Upper lobe of right lung (tissue), 1 donor: ENCODE data around the gene ZNF524. TPM values are rescaled to one million over a fixed set of nuclear protein-coding genes. Genes with fewer than 3 reads are reported as not detected.

Source experiments
- ATAC-seq: fragments of 200-7000 bp; cut with Tn5 transposase; one replicate; pipeline ENCODE4 v1.9.1; 2020; ENCODE audit warnings: mild to moderate bottlenecking, moderate library complexity
- DNase-seq: peaks from one replicate; pipeline ENCODE4 v3.0.0-alpha.2; 2020
- H3K27ac ChIP-seq: fragments of 200-600 bp; one replicate; pipeline ENCODE4 v1.8.0; 2022
- H3K27me3 ChIP-seq: fragments of 200-600 bp; one replicate; pipeline ENCODE4 v1.8.0; 2022; ENCODE audit warnings: mild to moderate bottlenecking
- H3K36me3 ChIP-seq: fragments of 200-600 bp; one replicate; pipeline ENCODE4 v1.8.0; 2022
- H3K4me1 ChIP-seq: fragments of 200-600 bp; one replicate; pipeline ENCODE4 v1.8.0; 2022
- H3K4me3 ChIP-seq: fragments of 200-600 bp; one replicate; pipeline ENCODE4 v1.8.0; 2022; ENCODE audit warnings: mild to moderate bottlenecking
- H3K9me3 ChIP-seq: fragments of 200-600 bp; one replicate; pipeline ENCODE4 v1.8.0; 2022
- intact Hi-C: fragments of 100-400 bp; cut with DNase I; formaldehyde crosslinking; loops from one replicate; pipeline ENCODE4 v1.11.0; 2022
- total RNA-seq: library from RNA; stranded (reverse); fragmentation: NEBNext Ultra II Directional; extraction: Animal tissue kit (Norgen Biotek cat#: 25700); gene quantifications from one replicate; pipeline ENCODE4 v1.2.1, GENCODE V29; 2021
- TF ChIP-seq, protein P1 (sequence below): fragments of 200-600 bp; IDR thresholded peaks from one replicate; pipeline ENCODE4 v1.8.0; 2022; ENCODE audit warnings: antibody characterized with exemption
- donor health status: DM: no; HTN: yes; CAD: no; lungs with severe emphysema.

ZNF524 gene
- total RNA-seq, 1 donor from 2014 or later, result 28.6 TPM

DNA sequence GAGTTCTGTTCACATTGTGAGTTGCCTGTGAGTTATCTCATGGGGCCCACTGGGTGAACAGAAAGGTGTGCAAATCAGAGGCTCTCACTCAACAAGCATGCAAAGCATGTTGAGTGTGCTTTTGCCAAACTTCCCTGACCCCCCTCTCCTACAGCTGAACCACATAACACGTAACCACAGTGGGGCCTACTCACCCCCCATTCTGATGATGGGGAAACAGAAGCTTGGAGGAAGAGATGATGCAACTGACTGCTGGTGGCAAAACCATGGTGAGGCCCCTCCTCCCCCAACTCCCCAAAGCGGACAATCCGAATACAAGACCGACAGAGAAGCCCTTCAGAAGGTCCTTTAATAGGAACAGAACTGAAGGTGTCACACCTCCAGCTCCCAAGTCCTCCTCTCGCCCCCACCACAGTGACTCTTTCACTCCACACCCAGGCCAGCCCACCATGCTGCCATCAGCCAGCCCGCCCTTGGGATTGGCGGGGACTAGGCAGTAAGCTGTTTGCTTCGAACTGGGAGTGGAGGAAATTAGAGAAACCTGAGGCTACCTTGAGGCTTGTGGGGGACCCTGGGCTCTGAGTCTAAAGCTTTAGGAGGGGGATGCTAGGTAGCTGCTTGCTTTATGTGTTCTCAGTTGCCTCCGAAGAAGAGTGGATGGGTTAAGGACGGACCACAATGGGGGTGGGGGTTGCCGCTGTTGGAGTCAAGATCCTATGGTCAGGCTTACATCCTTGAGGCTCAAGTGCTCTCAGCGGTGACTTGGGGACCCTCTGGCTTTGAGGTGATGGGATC is 20.5 kb downstream of the ZNF524 start:
- Histone ChIP-seq H3K4me1 (peaks cover 30% of the 10 kb centered on the region), H3K27me3 (no peaks in the 10 kb centered on the region), H3K9me3 (no peaks in the 10 kb centered on the region), H3K27ac (peak overlapping the region; percentile 31), H3K4me3 (no peak overlapping the region), H3K36me3 (peaks cover 21% of the 10 kb centered on the region)
- TF ChIP-seq, protein P1, sequence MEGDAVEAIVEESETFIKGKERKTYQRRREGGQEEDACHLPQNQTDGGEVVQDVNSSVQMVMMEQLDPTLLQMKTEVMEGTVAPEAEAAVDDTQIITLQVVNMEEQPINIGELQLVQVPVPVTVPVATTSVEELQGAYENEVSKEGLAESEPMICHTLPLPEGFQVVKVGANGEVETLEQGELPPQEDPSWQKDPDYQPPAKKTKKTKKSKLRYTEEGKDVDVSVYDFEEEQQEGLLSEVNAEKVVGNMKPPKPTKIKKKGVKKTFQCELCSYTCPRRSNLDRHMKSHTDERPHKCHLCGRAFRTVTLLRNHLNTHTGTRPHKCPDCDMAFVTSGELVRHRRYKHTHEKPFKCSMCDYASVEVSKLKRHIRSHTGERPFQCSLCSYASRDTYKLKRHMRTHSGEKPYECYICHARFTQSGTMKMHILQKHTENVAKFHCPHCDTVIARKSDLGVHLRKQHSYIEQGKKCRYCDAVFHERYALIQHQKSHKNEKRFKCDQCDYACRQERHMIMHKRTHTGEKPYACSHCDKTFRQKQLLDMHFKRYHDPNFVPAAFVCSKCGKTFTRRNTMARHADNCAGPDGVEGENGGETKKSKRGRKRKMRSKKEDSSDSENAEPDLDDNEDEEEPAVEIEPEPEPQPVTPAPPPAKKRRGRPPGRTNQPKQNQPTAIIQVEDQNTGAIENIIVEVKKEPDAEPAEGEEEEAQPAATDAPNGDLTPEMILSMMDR, result no peak
- ATAC-seq (no peak), DNase-seq (no peak)
- intact Hi-C loops, result no loop called here

GRCh38 chr19:55621205-55621672 is 21.2 kb downstream of the ZNF524 start:
- ATAC-seq (no peak), DNase-seq (no peak)
- intact Hi-C loops, result no loop called here
- H3K9me3 ChIP-seq, result no peaks in the 10 kb centered on the region
- TF ChIP-seq, protein P1, result no peak
- H3K36me3 ChIP-seq, result peaks cover 14% of the 10 kb centered on the region
- H3K27me3 ChIP-seq, result no peaks in the 10 kb centered on the region
- peaks cover 30% of the 10 kb centered on the region for H3K4me1 ChIP-seq
- H3K27ac ChIP-seq, result no peak overlapping the region
- H3K4me3 ChIP-seq, result no peak overlapping the region

- Histone ChIP-seq H3K27me3 (no peaks in the 10 kb centered on the region), H3K4me1 (peaks cover 30% of the 10 kb centered on the region), H3K4me3 (no peak overlapping the region), H3K9me3 (no peaks in the 10 kb centered on the region), H3K27ac (no peak overlapping the region), H3K36me3 (peaks cover 9% of the 10 kb centered on the region)
- TF ChIP-seq, protein P1, result no peak
- no peak for ATAC-seq
- intact Hi-C loops, result no loop called here
- DNase-seq, result peak; percentile 70
Observed at GRCh38 chr19:55621673-55622231, 21.7 kb downstream of the ZNF524 start.

DNA sequence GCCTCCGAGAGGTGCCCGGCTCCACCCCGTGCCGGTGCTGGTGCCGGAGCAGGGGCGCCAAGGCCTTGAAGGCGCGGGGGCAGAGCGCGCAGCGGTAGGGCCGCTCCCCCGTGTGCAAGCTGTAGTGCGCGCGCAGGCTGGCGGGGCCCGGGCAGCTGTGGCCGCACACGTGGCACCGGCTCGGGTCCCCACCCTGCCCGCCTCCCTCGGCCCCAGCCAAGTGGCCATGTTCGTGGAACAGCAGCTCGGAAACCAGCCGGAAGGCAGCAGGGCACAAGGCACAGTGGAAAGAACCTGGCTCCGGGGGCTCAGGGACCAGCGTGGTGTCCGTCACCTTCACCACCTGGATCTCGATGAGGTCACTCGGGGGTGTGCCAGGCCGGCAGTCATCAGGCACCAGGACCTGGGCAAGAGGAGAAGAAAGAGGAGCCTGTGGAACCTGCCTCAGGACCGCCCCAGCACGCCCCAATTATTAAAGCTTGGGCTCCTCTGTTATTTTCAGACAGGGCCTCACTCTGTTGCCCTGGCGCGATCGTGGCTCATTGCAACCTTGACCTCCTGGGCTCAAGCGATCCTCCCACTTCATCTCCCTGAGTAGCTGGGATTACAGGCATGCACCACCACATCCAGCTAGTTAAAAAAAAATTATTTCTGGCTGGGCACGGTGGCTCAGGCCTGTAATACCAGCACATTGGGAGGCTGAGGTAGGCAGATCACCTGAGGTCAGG is 22.3 kb downstream of the ZNF524 start:
- ATAC-seq (no peak), DNase-seq (peak; percentile 64)
- H3K9me3 ChIP-seq, result no peaks in the 10 kb centered on the region
- H3K36me3 ChIP-seq, result peaks cover 6% of the 10 kb centered on the region
- intact Hi-C loops, result no loop called here
- H3K4me3 ChIP-seq, result no peak overlapping the region
- no peaks in the 10 kb centered on the region for H3K27me3 ChIP-seq
- TF ChIP-seq, protein P1, result no peak
- H3K27ac ChIP-seq, result no peak overlapping the region
- H3K4me1 ChIP-seq, result peaks cover 30% of the 10 kb centered on the region

DNA sequence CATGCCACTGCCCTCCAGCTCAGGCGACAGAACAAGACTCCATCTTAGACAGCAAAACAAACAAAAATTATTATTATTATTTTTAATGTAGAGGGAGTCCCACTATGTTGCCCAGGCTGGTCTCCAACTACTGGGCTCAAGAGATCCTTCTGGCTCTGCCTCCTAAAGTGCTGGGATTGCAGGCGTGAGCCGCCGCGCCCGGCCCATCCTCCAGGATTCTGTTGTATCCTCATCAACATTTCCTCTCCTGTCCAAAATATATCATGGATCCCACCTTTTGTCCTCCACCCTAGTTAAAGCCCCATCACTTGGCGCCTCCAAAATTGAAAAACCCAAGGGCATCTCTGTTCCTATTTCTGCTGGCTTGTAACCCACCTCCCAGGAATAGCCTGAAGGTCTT is 23.0 kb downstream of the ZNF524 start:
- H3K27me3 ChIP-seq, result no peaks in the 10 kb centered on the region
- no peak overlapping the region for H3K4me3 ChIP-seq
- peaks cover 30% of the 10 kb centered on the region for H3K4me1 ChIP-seq
- DNase-seq, result no peak
- ATAC-seq, result no peak
- intact Hi-C loops, result no loop called here
- no peaks in the 10 kb centered on the region for H3K9me3 ChIP-seq
- H3K36me3 ChIP-seq, result no peaks in the 10 kb centered on the region
- no peak overlapping the region for H3K27ac ChIP-seq
- TF ChIP-seq, protein P1, result no peak
